Measurements from ENCODE around the gene STOML1.

Gene STOML1

DNA sequence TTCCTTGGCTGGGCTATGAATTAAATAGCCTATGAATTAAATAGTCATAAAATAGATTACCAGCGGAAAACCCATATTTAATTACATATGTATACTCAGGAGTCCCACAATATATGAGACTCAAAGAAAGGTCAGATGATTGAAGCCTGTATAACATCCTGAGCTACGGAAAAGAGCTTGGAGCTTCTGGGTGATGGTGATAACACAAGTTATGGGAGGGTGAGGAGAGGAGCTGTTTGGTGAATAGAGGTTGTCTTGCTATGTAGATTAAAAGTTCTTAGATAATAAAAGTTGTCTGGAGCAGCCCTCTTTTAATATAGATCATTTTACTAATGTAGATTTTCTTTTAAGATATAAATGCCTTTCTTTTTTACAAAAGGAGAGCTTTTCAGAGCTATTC lies 4.2 kb upstream of the STOML1 start:
- Mint-ChIP-seq H3K9me3 (no peaks in the 10 kb centered on the region), H3K27ac (peak overlapping the region in 2 of 3 experiments; percentile 8 to 96), H3K27me3 (ENCODE audit: low read depth) (no peaks in the 10 kb centered on the region), H3K4me3 (peak overlapping the region; percentile 91 to 97 (median 92)), H3K4me1 (peaks cover 41% of the 10 kb centered on the region), H3K36me3 (ENCODE audit: low read depth) (peaks cover 8% of the 10 kb centered on the region)
- TF ChIP-seq, protein P1, sequence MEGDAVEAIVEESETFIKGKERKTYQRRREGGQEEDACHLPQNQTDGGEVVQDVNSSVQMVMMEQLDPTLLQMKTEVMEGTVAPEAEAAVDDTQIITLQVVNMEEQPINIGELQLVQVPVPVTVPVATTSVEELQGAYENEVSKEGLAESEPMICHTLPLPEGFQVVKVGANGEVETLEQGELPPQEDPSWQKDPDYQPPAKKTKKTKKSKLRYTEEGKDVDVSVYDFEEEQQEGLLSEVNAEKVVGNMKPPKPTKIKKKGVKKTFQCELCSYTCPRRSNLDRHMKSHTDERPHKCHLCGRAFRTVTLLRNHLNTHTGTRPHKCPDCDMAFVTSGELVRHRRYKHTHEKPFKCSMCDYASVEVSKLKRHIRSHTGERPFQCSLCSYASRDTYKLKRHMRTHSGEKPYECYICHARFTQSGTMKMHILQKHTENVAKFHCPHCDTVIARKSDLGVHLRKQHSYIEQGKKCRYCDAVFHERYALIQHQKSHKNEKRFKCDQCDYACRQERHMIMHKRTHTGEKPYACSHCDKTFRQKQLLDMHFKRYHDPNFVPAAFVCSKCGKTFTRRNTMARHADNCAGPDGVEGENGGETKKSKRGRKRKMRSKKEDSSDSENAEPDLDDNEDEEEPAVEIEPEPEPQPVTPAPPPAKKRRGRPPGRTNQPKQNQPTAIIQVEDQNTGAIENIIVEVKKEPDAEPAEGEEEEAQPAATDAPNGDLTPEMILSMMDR (IDR thresholded peaks at IDR 0.05; ENCODE audit: unreplicated experiment in 3 of 3) = no peak

DNA sequence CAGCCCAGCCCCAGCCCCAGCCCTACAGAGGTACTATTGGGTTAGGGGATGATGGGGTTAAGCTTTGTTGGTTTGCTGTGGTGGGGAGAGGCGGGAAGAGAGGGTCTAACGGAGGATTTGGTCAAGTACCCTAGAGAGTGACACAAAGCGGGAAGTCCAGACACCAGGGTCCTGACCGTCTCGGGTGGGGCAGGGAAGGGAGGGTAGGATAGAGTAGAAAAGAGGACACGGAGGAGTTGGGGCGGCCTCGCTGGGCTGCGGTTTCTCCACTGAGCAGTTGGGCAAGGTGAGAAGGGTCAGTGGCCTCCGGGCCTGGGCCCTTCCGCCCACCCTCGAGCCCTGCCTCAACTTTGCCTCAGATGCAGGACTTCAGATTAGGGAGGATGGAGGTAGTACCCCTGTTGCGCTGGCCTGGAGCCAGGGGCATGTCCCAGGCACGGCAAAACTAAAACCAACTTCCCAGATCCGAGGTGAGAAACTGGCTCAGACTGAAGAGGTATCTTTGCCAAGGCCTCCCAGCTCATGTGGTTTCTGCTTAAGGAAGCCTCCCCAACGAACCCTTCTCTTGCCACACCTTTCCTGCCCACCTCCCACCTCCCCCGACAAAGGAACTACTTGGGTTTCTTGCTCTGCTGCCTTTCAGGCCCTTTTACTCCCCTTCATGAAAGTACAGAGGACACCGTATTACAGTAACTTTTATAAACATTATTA lies 3.0 kb upstream of the STOML1 start:
- Mint-ChIP-seq H3K36me3 (ENCODE audit: low read depth) (peaks cover 5% of the 10 kb centered on the region), H3K27me3 (ENCODE audit: low read depth) (no peaks in the 10 kb centered on the region), H3K9me3 (no peaks in the 10 kb centered on the region), H3K4me3 (peak overlapping the region; percentile 91 to 97 (median 92)), H3K27ac (peak overlapping the region; percentile 81 to 96 (median 94)), H3K4me1 (peaks cover 48% of the 10 kb centered on the region)
- TF ChIP-seq, protein P1 (IDR thresholded peaks at IDR 0.05; ENCODE audit: unreplicated experiment in 3 of 3) = no peak

DNA sequence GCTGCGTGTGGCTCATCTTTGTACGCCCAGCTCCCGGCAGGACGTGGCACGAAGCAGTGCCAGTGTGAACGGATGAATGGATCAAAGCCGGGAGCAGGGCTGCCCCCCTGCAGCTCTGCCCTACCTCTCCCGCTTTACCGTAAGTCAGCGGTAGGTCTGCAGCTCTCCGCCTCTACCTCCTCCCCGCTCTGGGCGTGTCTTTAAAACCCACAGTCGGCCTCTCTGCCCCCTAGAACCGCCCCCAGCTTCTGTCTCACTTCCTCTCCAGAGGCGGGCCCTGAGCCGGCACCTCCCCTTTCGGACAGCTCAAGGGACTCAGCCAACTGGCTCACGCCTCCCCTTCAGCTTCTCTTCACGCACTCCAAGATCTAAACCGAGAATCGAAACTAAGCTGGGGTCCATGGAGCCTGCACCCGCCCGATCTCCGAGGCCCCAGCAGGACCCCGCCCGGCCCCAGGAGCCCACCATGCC lies 2.4 kb upstream of the STOML1 start, which contains the start of gene PML:
TSS of gene PML (plus strand) at position 304 of the 471 bp plus-strand sequence. CDS start at position 401, 97 bp downstream.
- Mint-ChIP-seq H3K27ac (peak within 1 kb of the TSS; percentile 81 to 96 (median 94)), H3K9me3 (no peaks in the 10 kb centered on the region), H3K27me3 (ENCODE audit: low read depth) (no peaks in the 10 kb centered on the region), H3K36me3 (ENCODE audit: low read depth) (peaks cover 5% of the 10 kb centered on the region), H3K4me3 (peak within 1 kb of the TSS; percentile 91 to 97 (median 92)), H3K4me1 (peaks cover 48% of the 10 kb centered on the region)
- TF ChIP-seq, protein P1 (IDR thresholded peaks at IDR 0.05; ENCODE audit: unreplicated experiment in 3 of 3) = no peak

- Mint-ChIP-seq H3K27me3 (ENCODE audit: low read depth) (no peaks in the 10 kb centered on the region), H3K4me3 (peak overlapping the region; percentile 91 to 97 (median 92)), H3K4me1 (peaks cover 43% of the 10 kb centered on the region), H3K9me3 (no peaks in the 10 kb centered on the region), H3K27ac (peak overlapping the region in 2 of 3 experiments; percentile 94 to 96), H3K36me3 (ENCODE audit: low read depth) (no peaks in the 10 kb centered on the region)
- TF ChIP-seq, protein P1 (IDR thresholded peaks at IDR 0.05; ENCODE audit: unreplicated experiment in 3 of 3) = no peak
Measured at GRCh38 chr15:73993211-73993994, 1.3 kb upstream of the STOML1 start.

GRCh38 chr15:73992594-73992898 lies 451 bp upstream of the STOML1 start:
- TF ChIP-seq, protein P1 (IDR thresholded peaks at IDR 0.05; ENCODE audit: unreplicated experiment in 3 of 3) = no peak
- H3K4me3 Mint-ChIP-seq = peak overlapping the region; percentile 86 to 97 (median 92)
- no peaks in the 10 kb centered on the region for H3K9me3 Mint-ChIP-seq
- peak overlapping the region in 2 of 3 experiments; percentile 55 to 79 for H3K27ac Mint-ChIP-seq
- no peaks in the 10 kb centered on the region for H3K27me3 Mint-ChIP-seq (ENCODE audit: low read depth)
- H3K36me3 Mint-ChIP-seq (ENCODE audit: low read depth) = no peaks in the 10 kb centered on the region
- H3K4me1 Mint-ChIP-seq = peaks cover 43% of the 10 kb centered on the region

Data from nephron (organoid).